Trophoblast cell (in vitro differentiated cells and primary cell): ENCODE data around the gene JAZF1.

Experiments used
- DNase-seq, 2 donors: peaks; one replicate each; pipeline ENCODE4 v3.0.0-alpha.2; 2016
- H2AFZ ChIP-seq: 2 replicates; pipeline ENCODE4 v1.6.1; 2013; ENCODE audit warnings: low read length, moderate library complexity, mild to moderate bottlenecking; ENCODE audit not compliant: insufficient read depth, poor library complexity
- H2AK5ac ChIP-seq: 2 replicates; pipeline ENCODE4 v1.6.1; 2013; ENCODE audit warnings: mild to moderate bottlenecking, low read length
- H2BK120ac ChIP-seq: 2 replicates; pipeline ENCODE4 v1.6.1; 2013; ENCODE audit warnings: low read length, mild to moderate bottlenecking, moderate library complexity; ENCODE audit not compliant: insufficient read depth, poor library complexity
- H2BK12ac ChIP-seq: 2 replicates; pipeline ENCODE4 v1.6.1; 2013; ENCODE audit warnings: mild to moderate bottlenecking, low read length, moderate library complexity
- H2BK5ac ChIP-seq: 2 replicates; pipeline ENCODE4 v1.6.1; 2013; ENCODE audit warnings: low read length, low read depth, moderate library complexity, mild to moderate bottlenecking; ENCODE audit not compliant: poor library complexity
- H3K14ac ChIP-seq: 2 replicates; pipeline ENCODE4 v1.6.1; 2013; ENCODE audit warnings: mild to moderate bottlenecking, low read length
- H3K18ac ChIP-seq: 2 replicates; pipeline ENCODE4 v1.6.1; 2013; ENCODE audit warnings: mild to moderate bottlenecking, low read length
- H3K23ac ChIP-seq: 2 replicates; pipeline ENCODE4 v1.6.1; 2013; ENCODE audit warnings: low read length
- H3K27ac ChIP-seq: 2 replicates; pipeline ENCODE4 v1.5.1; 2013; ENCODE audit warnings: low read depth, mild to moderate bottlenecking, inconsistent platforms, low read length, moderate library complexity
- H3K27me3 ChIP-seq: 2 replicates; pipeline ENCODE4 v1.6.1; 2013; ENCODE audit warnings: inconsistent platforms, mild to moderate bottlenecking, low read length, moderate library complexity; ENCODE audit not compliant: insufficient read depth
- H3K36me3 ChIP-seq, 2 experiments: 1 replicate in 1 of 2; 2 replicates in 1 of 2; pipeline ENCODE4 v1.6.1; 2013; ENCODE audit warnings: low read length in 2 of 2, mild to moderate bottlenecking in 2 of 2, moderate library complexity in 1 of 2; ENCODE audit not compliant: insufficient read depth in 2 of 2, control insufficient read depth in 1 of 2
- H3K4ac ChIP-seq: 2 replicates; pipeline ENCODE4 v1.6.1; 2013; ENCODE audit warnings: low read depth, mild to moderate bottlenecking, low read length, moderate library complexity
- H3K4me1 ChIP-seq, 2 experiments: 1 replicate in 1 of 2; 2 replicates in 1 of 2; pipeline ENCODE4 v1.6.1; 2013; ENCODE audit warnings: low read length in 2 of 2, mild to moderate bottlenecking in 2 of 2, moderate library complexity in 1 of 2; ENCODE audit not compliant: insufficient read depth in 2 of 2, control insufficient read depth in 1 of 2
- H3K4me2 ChIP-seq: 2 replicates; pipeline ENCODE4 v1.6.1; 2013; ENCODE audit warnings: inconsistent platforms, mild to moderate bottlenecking, low read length, moderate library complexity
- H3K4me3 ChIP-seq: 2 replicates; pipeline ENCODE4 v1.5.1; 2013; ENCODE audit warnings: mild to moderate bottlenecking, low read depth, low read length, inconsistent platforms
- H3K79me1 ChIP-seq: one replicate; pipeline ENCODE4 v1.6.1; 2013; ENCODE audit warnings: low read length
- H3K79me2 ChIP-seq: 2 replicates; pipeline ENCODE4 v1.6.1; 2013; ENCODE audit warnings: low read length, mild to moderate bottlenecking; ENCODE audit not compliant: control insufficient read depth, insufficient read depth, poor library complexity
- H3K9ac ChIP-seq: 2 replicates; pipeline ENCODE4 v1.6.1; 2013; ENCODE audit warnings: mild to moderate bottlenecking, low read length
- H3K9me3 ChIP-seq: 2 replicates; pipeline ENCODE4 v1.6.1; 2013; ENCODE audit warnings: low read depth, mild to moderate bottlenecking, control low read depth, inconsistent platforms, low read length; ENCODE audit not compliant: insufficient read depth
- H4K12ac ChIP-seq: 2 replicates; pipeline ENCODE4 v1.6.1; 2013; ENCODE audit warnings: low read depth, mild to moderate bottlenecking, low read length, moderate library complexity
- H4K8ac ChIP-seq: 2 replicates; pipeline ENCODE4 v1.6.1; 2013; ENCODE audit warnings: low read depth, mild to moderate bottlenecking, low read length, moderate library complexity
- H4K91ac ChIP-seq: one replicate; pipeline ENCODE4 v1.6.1; 2013; ENCODE audit warnings: low read depth, mild to moderate bottlenecking, low read length, moderate library complexity
- WGBS: extraction: QIAGEN DNeasy Blood & Tissue Kit; methylation state at CpG from one replicate; pipeline ENCODE4 v1.1.7; 2013; ENCODE audit warnings: missing lambda C conversion rate; ENCODE audit not compliant: insufficient read length, insufficient coverage; ENCODE audit errors: extremely low coverage; 5-methylcytosine and 5-hydroxymethylcytosine counted together

The JAZF1 gene

DNA sequence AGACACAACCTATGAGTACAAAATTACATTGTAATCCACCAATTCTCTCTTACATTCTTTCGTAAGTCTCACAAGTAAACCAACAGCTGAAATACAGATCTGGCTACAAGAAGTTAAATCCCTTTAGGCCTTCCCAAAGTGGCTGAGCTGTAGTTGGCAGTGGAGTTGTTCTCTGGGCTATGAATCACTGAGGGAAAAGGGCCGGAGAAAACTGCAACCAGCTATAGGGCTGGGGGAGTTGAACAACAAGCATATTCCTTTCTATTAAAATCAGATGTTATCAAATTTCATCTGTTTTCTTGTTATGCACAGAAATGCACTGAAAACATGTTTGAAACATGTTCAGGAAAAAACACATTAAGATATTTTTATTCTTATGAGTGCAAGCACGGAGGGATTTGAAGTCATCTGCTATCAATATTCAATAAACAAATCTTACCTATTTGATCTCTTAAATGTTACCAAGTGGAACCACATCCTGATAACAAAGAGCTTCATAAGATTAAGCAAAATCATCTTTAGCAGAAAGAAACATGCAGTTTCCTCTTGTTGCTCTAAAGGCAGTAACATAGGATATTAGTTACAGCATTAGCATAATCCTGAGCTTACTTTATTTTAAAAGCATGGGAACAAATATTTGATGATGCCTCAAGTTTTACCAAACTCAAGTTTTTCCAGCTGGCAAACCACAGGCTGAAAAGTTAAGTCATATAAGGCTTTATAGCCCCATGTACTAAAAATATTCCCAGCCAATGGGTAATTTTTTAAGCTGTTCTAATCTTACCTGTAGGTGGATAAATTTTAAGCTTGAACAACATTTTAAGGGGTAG, 227.9 kb downstream of the JAZF1 start:
- H3K18ac ChIP-seq: no peak overlapping the region
- H4K91ac ChIP-seq: no peak overlapping the region
- no peak overlapping the region for H3K4me2 ChIP-seq
- H4K12ac ChIP-seq: no peak overlapping the region
- WGBS: no CpG with 5 or more reads among the region's 3 CpGs
- H2AFZ ChIP-seq: no peak overlapping the region
- H3K9ac ChIP-seq: no peak overlapping the region
- no peak for DNase-seq
- no peak overlapping the region for H2BK12ac ChIP-seq
- no peak overlapping the region for H3K4me3 ChIP-seq
- no peaks in the 10 kb centered on the region for H3K79me1 ChIP-seq
- H3K27ac ChIP-seq: no peak overlapping the region
- no peaks in the 10 kb centered on the region for H3K27me3 ChIP-seq
- no peak overlapping the region for H2BK5ac ChIP-seq
- H2AK5ac ChIP-seq: no peak overlapping the region
- H3K23ac ChIP-seq: no peak overlapping the region
- no peaks in the 10 kb centered on the region for H3K79me2 ChIP-seq
- H4K8ac ChIP-seq: no peak overlapping the region
- H2BK120ac ChIP-seq: no peak overlapping the region
- no peak overlapping the region for H3K14ac ChIP-seq
- H3K36me3 ChIP-seq: no peaks in the 10 kb centered on the region
- H3K9me3 ChIP-seq: no peaks in the 10 kb centered on the region
- H3K4me1 ChIP-seq: no peaks in the 10 kb centered on the region
- H3K4ac ChIP-seq: no peak overlapping the region

DNA sequence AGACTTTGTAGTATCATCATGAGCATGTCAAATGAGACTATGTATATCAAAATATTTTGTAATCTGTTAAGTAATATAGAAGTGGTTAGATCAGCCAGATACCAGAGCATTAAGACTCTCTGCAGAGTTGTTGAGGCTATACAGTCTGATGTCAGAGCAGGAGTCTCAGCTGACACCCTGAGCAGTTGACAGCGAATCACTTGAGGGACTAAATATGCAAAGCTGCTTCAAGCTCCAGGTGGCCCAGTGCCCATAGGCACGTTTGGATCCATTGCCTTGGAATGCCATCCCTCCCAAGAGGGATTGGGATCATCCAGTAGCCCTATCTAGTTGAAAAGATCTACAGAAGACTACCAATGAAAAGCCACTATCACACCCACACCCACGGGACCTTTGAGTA, 230.5 kb downstream of the JAZF1 start:
- no peak overlapping the region for H4K12ac ChIP-seq
- H3K23ac ChIP-seq: no peak overlapping the region
- no peak overlapping the region for H3K27ac ChIP-seq
- H3K4me1 ChIP-seq: no peaks in the 10 kb centered on the region
- no peak overlapping the region for H3K4ac ChIP-seq
- no peak overlapping the region for H2BK120ac ChIP-seq
- H3K14ac ChIP-seq: no peak overlapping the region
- H4K91ac ChIP-seq: no peak overlapping the region
- no peaks in the 10 kb centered on the region for H3K79me2 ChIP-seq
- H3K4me3 ChIP-seq: no peak overlapping the region
- WGBS: no CpG with 5 or more reads among the region's 3 CpGs
- DNase-seq: no peak
- no peak overlapping the region for H2BK5ac ChIP-seq
- no peaks in the 10 kb centered on the region for H3K9me3 ChIP-seq
- no peak overlapping the region for H2BK12ac ChIP-seq
- no peak overlapping the region for H3K18ac ChIP-seq
- H3K4me2 ChIP-seq: no peak overlapping the region
- no peak overlapping the region for H2AFZ ChIP-seq
- H3K79me1 ChIP-seq: no peaks in the 10 kb centered on the region
- no peaks in the 10 kb centered on the region for H3K27me3 ChIP-seq
- no peak overlapping the region for H4K8ac ChIP-seq
- no peak overlapping the region for H2AK5ac ChIP-seq
- no peak overlapping the region for H3K9ac ChIP-seq
- no peaks in the 10 kb centered on the region for H3K36me3 ChIP-seq

DNA sequence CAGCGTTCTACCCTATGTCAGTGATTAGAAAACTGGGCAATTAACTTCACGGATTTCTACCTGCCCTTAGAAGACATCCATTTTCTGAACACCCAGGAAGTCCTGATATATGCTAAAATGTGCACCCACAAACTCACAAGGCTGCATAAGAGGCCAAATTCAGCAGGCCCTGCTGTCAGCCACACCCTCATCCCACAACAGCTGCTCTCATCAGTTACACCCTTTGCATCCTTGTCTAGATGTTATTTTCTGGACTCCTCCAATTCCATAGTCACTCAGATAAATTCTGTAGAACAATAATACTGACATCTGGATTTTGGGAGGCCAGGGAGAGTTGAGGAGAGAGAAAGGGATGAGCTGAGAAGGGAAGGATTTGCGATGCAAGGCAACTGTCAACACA, 231.7 kb downstream of the JAZF1 start:
- Histone ChIP-seq H4K8ac (no peak overlapping the region), H3K79me2 (no peaks in the 10 kb centered on the region), H3K27ac (no peak overlapping the region), H3K9ac (no peak overlapping the region), H3K9me3 (no peaks in the 10 kb centered on the region), H3K14ac (no peak overlapping the region), H3K36me3 (no peaks in the 10 kb centered on the region), H3K4me1 (no peaks in the 10 kb centered on the region), H2BK12ac (no peak overlapping the region), H2BK5ac (no peak overlapping the region), H2AFZ (no peak overlapping the region), H3K4me3 (no peak overlapping the region), H3K4ac (no peak overlapping the region), H3K18ac (no peak overlapping the region), H2AK5ac (no peak overlapping the region), H3K79me1 (no peaks in the 10 kb centered on the region), H3K4me2 (no peak overlapping the region), H2BK120ac (no peak overlapping the region), H4K91ac (no peak overlapping the region), H4K12ac (no peak overlapping the region), H3K27me3 (no peaks in the 10 kb centered on the region), H3K23ac (no peak overlapping the region)
- no CpG with 5 or more reads among the region's 3 CpGs for WGBS
- DNase-seq: no peak

DNA sequence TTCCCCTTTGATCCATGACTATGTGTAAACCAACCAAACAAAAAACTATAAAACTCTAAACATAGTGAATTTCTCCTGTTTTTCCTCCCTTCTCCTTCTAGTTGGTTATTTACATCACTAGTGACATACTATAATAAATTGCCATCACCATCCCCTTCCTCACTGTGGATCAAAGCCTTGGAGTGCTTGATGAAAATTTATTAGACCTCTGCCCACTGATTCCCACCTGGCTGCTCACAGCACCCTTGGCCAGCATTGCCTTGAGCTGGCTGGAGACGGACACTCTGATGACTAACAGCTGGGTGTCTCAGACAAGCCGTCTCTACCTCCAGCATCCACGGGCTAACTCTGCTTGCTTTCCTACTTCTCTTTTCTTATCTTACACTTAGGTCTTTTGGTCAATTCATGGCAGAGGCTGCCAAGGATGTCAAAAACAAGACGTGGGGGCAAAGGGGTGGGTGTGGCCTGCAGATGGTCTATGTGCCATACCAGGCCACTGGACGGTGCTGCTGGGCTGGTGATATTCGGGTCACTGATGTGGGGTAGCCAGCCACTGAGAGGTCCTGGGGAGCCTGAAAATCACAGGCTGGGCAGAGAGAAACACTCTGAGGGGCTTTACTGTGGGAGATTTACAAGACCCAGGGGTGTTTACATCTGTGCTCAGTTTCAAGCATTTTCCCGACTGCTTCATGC, 232.9 kb downstream of the JAZF1 start:
- Histone ChIP-seq H4K91ac (no peak overlapping the region), H3K79me2 (no peaks in the 10 kb centered on the region), H3K23ac (no peak overlapping the region), H2AFZ (no peak overlapping the region), H3K4ac (no peak overlapping the region), H3K14ac (no peak overlapping the region), H3K27me3 (no peaks in the 10 kb centered on the region), H2BK120ac (no peak overlapping the region), H3K4me2 (no peak overlapping the region), H3K9me3 (no peaks in the 10 kb centered on the region), H3K4me3 (no peak overlapping the region), H3K9ac (no peak overlapping the region), H4K12ac (no peak overlapping the region), H3K18ac (no peak overlapping the region), H2BK12ac (no peak overlapping the region), H2AK5ac (no peak overlapping the region), H4K8ac (no peak overlapping the region), H2BK5ac (no peak overlapping the region), H3K4me1 (no peaks in the 10 kb centered on the region), H3K27ac (no peak overlapping the region), H3K79me1 (no peaks in the 10 kb centered on the region), H3K36me3 (no peaks in the 10 kb centered on the region)
- DNase-seq: peak in 1 of 2 donors; percentile 4
- WGBS: no CpG with 5 or more reads among the region's 7 CpGs
